AG09319 (cell line): ENCODE results near the gene ADAP1.

Source experiments
- DNase-seq: peaks from one replicate; pipeline ENCODE4 v3.0.0-alpha.2; 2010; ENCODE audit warnings: low read depth; ENCODE audit errors: extremely low read depth
- CTCF ChIP-seq: IDR thresholded peaks from 2 replicates; pipeline ENCODE4 v1.5.1; 2011; ENCODE audit warnings: low read depth, mild to moderate bottlenecking, inconsistent platforms, low read length, moderate library complexity

ADAP1 gene

GRCh38 chr7:932651-932975, 21.9 kb downstream of the ADAP1 start:
- DNase-seq: no peak
- no peak for TF ChIP-seq CTCF

- no peak for TF ChIP-seq CTCF
Observed at GRCh38 chr7:931871-932650, 22.4 kb downstream of the ADAP1 start.

GRCh38 chr7:930975-931758, 23.3 kb downstream of the ADAP1 start:
- DNase-seq: no peak
- no peak for TF ChIP-seq CTCF

More at GRCh38 chr7:931871-932650, 22.4 kb downstream of the ADAP1 start:
- no peak for DNase-seq

- no peak for DNase-seq
- TF ChIP-seq CTCF: no peak
Observed at GRCh38 chr7:929311-929711, 25.2 kb downstream of the ADAP1 start.

- DNase-seq: no peak
- no peak for TF ChIP-seq CTCF
Observed at GRCh38 chr7:927031-927671, 27.3 kb downstream of the ADAP1 start.

- DNase-seq: no peak
- no peak for TF ChIP-seq CTCF
Observed at GRCh38 chr7:926061-927030, 28.1 kb downstream of the ADAP1 start.
